ENCODE results near the gene SNX8. TPM values are rescaled to one million over a fixed set of nuclear protein-coding genes. Genes with fewer than 3 reads are reported as not detected.

The SNX8 gene
- total and polyA plus RNA-seq, 2 of the 13 experiments (the other 11 are each of a cell fraction or from before 2014, with no cell fraction given) = 20.6 to 45.2 TPM

DNA sequence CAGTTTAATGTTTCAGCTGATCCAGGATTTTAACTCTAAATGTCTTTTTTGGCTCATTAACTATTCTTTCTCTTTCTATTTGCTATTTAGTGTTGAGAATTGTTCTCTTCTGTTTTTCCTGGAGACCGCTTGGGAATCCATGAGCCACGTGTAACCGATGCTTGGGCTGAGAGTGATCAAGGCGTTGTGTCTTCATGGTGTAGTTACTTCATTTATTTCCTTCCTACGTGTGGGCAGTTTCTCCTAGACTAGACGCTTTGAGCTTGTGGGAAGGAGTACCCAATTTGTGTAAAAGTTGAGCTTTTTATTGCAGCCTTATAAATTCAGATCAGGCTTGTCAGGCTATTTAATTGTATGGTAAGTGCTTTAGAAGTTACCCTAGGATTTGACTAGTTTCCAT, 43.3 kb upstream of the SNX8 start:
- DNase-seq (ENCODE audit: low spot score) (no peak), ATAC-seq (no peak), FAIRE-seq (no peak)
- 92% methylated on average over 6 of the region's 6 CpGs for WGBS (ENCODE audit: low lambda C conversion rate)
- intact Hi-C loops (cut with micrococcal nuclease; ENCODE audit: unreplicated experiment) = no loop called here
- Histone ChIP-seq H3K4me2 (ENCODE audit: low read depth, low read length) (peak overlapping the region; percentile 80), H3K27ac (ENCODE audit: extremely low read length, insufficient read depth, low read length) (no peak overlapping the region), H3K27me3 (ENCODE audit: control insufficient read depth in 1 of 2, insufficient read depth in 2 of 2, low read length in 2 of 2) (no peaks in the 10 kb centered on the region; a peak in 1 of 5 replicates), H3K9me3 (ENCODE audit: low read length) (no peaks in the 10 kb centered on the region), H4K20me1 (ENCODE audit: insufficient read depth, low read length) (peaks cover 52% of the 10 kb centered on the region), H3K4me1 (ENCODE audit: insufficient read depth, low read length) (peaks cover 56% of the 10 kb centered on the region), H3K9ac (ENCODE audit: insufficient read depth, low read depth, low read length) (no peak overlapping the region), H3K4me3 (replicated peaks in 1 of 3; ENCODE audit: insufficient read depth in 1 of 3, low read depth in 2 of 3, low read length in 3 of 3) (no peak overlapping the region), H3K36me3 (replicated peaks in 1 of 2; ENCODE audit: control insufficient read depth in 1 of 2, insufficient read depth in 2 of 2, low read length in 2 of 2) (peaks cover 16 to 47% of the 10 kb centered on the region in 2 experiments; a peak in 4 of 5 replicates), H3K79me2 (ENCODE audit: insufficient read depth, low read length) (peaks cover 81% of the 10 kb centered on the region), H2AFZ (ENCODE audit: low read length) (no peak overlapping the region)
- ChIA-PET CTCF (ENCODE audit: low intra/inter-chr PET ratio, low total read pairs) (no interaction called here), POLR2A (interaction anchor here (0.6 kb wide), 1 partner anchor 18 kb away, joined by 3 read pairs; no protein-coding TSS in a partner anchor)
- no TSS peak for BruUV-seq (replicated peaks)
- in situ Hi-C loops (cut with HindIII; ENCODE audit: extremely low pct_ligation_motif_present, low pct_unique_long_range_greater_than_20kb) = no loop called here
- no peak for TF ChIP-seq KLF12 (CRISPR knock-in tag; IDR thresholded peaks at IDR 0.05; ENCODE audit: borderline replicate concordance)
- no peak for TF ChIP-seq SMAD1 (CRISPR knock-in tag; IDR thresholded peaks at IDR 0.05; ENCODE audit: borderline replicate concordance, low read depth)
- TF ChIP-seq SRY (CRISPR knock-in tag; IDR thresholded peaks at IDR 0.05) = no peak
- TF ChIP-seq SNAI1 (CRISPR knock-in tag; IDR thresholded peaks at IDR 0.05; ENCODE audit: borderline replicate concordance) = no peak
- no peak for TF ChIP-seq ZC3H13 (CRISPR knock-in tag; IDR thresholded peaks at IDR 0.05)
- TF ChIP-seq ZNF879 (CRISPR knock-in tag; IDR thresholded peaks at IDR 0.05) = no peak
- no peak for TF ChIP-seq ZNF329 (CRISPR knock-in tag; IDR thresholded peaks at IDR 0.05; ENCODE audit: low read depth)
- no peak for TF ChIP-seq HOXD1 (CRISPR knock-in tag; IDR thresholded peaks at IDR 0.05)

DNA sequence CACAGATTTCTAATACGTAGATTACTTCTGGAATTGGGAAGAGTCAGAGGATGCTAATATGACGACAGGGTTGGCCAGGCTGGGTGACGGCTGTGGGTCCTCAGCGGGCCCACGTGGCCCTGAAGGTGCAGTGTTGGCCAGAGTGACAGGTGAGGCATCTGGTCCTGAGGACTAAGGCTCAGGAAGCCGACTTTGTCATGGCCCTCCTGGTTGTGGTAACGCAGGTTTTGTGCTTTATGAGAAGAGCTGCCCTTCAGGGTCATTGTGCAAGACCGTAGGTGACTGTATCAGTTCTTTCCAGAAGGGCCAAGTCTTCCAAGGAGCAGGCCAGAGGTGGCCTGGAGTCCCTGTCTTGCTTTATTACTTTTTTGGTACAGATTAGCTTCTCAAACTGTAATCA, 42.9 kb upstream of the SNX8 start:
- Histone ChIP-seq H3K27ac (ENCODE audit: extremely low read length, insufficient read depth, low read length) (no peak overlapping the region), H3K4me3 (replicated peaks in 1 of 3; ENCODE audit: insufficient read depth in 1 of 3, low read depth in 2 of 3, low read length in 3 of 3) (peak overlapping the region in 2 of 3 experiments; percentile 96 to 97; a peak in 2 of 6 replicates), H3K36me3 (replicated peaks in 1 of 2; ENCODE audit: control insufficient read depth in 1 of 2, insufficient read depth in 2 of 2, low read length in 2 of 2) (peaks cover 12 to 43% of the 10 kb centered on the region in 2 experiments; a peak in 4 of 5 replicates), H3K79me2 (ENCODE audit: insufficient read depth, low read length) (peaks cover 78% of the 10 kb centered on the region), H3K4me2 (ENCODE audit: low read depth, low read length) (peak overlapping the region; percentile 80), H3K27me3 (ENCODE audit: control insufficient read depth in 1 of 2, insufficient read depth in 2 of 2, low read length in 2 of 2) (no peaks in the 10 kb centered on the region; a peak in 1 of 5 replicates), H3K4me1 (ENCODE audit: insufficient read depth, low read length) (peaks cover 58% of the 10 kb centered on the region), H3K9ac (ENCODE audit: insufficient read depth, low read depth, low read length) (no peak overlapping the region), H2AFZ (ENCODE audit: low read length) (no peak overlapping the region), H4K20me1 (ENCODE audit: insufficient read depth, low read length) (peaks cover 52% of the 10 kb centered on the region), H3K9me3 (ENCODE audit: low read length) (no peaks in the 10 kb centered on the region)
- WGBS (ENCODE audit: low lambda C conversion rate) = 85% methylated on average over 5 of the region's 8 CpGs
- DNase-seq (ENCODE audit: low spot score) (no peak), FAIRE-seq (no peak), ATAC-seq (no peak)
- intact Hi-C loops (cut with micrococcal nuclease; ENCODE audit: unreplicated experiment) = no loop called here
- ChIA-PET CTCF (ENCODE audit: low intra/inter-chr PET ratio, low total read pairs) (no interaction called here), POLR2A (interaction anchor here (0.6 kb wide), 1 partner anchor 17 kb away, joined by 3 read pairs; no protein-coding TSS in a partner anchor)
- in situ Hi-C loops (cut with HindIII; ENCODE audit: extremely low pct_ligation_motif_present, low pct_unique_long_range_greater_than_20kb) = no loop called here
- no TSS peak for BruUV-seq (replicated peaks)
- TF ChIP-seq CEBPB (IDR thresholded peaks at IDR 0.05; ENCODE audit: borderline replicate concordance, low read depth, low read length) (peak; percentile 58), POLR2A (IDR thresholded peaks at IDR 0.05; ENCODE audit: insufficient read depth in 1 of 2, low read depth in 2 of 2, low read length in 2 of 2) (0 out of 4 replicates have a peak, but pooled peaks of 1 of the 2 experiments have one; percentile 46)
- TF ChIP-seq, protein P1, sequence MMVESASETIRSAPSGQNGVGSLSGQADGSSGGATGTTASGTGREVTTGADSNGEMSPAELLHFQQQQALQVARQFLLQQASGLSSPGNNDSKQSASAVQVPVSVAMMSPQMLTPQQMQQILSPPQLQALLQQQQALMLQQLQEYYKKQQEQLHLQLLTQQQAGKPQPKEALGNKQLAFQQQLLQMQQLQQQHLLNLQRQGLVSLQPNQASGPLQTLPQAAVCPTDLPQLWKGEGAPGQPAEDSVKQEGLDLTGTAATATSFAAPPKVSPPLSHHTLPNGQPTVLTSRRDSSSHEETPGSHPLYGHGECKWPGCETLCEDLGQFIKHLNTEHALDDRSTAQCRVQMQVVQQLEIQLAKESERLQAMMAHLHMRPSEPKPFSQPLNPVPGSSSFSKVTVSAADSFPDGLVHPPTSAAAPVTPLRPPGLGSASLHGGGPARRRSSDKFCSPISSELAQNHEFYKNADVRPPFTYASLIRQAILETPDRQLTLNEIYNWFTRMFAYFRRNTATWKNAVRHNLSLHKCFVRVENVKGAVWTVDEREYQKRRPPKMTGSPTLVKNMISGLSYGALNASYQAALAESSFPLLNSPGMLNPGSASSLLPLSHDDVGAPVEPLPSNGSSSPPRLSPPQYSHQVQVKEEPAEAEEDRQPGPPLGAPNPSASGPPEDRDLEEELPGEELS (CRISPR knock-in tag; IDR thresholded peaks at IDR 0.05) = no peak
- TF ChIP-seq, protein P2, sequence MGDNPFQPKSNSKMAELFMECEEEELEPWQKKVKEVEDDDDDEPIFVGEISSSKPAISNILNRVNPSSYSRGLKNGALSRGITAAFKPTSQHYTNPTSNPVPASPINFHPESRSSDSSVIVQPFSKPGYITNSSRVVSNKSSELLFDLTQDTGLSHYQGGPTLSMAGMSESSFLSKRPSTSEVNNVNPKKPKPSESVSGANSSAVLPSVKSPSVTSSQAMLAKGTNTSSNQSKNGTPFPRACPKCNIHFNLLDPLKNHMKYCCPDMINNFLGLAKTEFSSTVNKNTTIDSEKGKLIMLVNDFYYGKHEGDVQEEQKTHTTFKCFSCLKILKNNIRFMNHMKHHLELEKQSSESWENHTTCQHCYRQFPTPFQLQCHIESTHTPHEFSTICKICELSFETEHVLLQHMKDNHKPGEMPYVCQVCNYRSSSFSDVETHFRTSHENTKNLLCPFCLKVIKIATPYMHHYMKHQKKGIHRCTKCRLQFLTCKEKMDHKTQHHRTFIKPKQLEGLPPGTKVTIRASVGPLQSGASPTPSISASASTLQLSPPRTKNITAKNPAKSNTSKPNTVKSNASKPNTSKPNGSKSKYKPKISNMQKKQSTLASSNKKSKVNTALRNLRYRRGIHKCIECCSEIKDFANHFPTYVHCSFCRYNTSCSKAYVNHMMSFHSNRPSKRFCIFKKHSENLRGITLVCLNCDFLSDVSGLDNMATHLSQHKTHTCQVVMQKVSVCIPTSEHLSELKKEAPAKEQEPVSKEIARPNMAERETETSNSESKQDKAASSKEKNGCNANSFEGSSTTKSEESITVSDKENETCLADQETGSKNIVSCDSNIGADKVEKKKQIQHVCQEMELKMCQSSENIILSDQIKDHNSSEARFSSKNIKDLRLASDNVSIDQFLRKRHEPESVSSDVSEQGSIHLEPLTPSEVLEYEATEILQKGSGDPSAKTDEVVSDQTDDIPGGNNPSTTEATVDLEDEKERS (CRISPR knock-in tag; IDR thresholded peaks at IDR 0.05) = no peak
- TF ChIP-seq, protein P3, sequence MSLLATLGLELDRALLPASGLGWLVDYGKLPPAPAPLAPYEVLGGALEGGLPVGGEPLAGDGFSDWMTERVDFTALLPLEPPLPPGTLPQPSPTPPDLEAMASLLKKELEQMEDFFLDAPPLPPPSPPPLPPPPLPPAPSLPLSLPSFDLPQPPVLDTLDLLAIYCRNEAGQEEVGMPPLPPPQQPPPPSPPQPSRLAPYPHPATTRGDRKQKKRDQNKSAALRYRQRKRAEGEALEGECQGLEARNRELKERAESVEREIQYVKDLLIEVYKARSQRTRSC (CRISPR knock-in tag; IDR thresholded peaks at IDR 0.05; ENCODE audit: low read depth) = no peak

Data from HepG2 (cell line).